Activated CD8-positive, alpha-beta memory T cell treated with anti-CD3 and anti-CD28 coated beads for 1 hour (primary cell): ENCODE results near the gene PGGHG.
"Not testable (repeated sequence)": the region's sequence is repeated elsewhere in the genome, so short reads cannot be mapped to it uniquely, and the experiment has no call there.

Source experiments
- DNase-seq, 2 donors: peaks; one replicate each; pipeline ENCODE4 v3.0.0-alpha.2; 2020; ENCODE audit warnings: low read depth in 1 of 2; ENCODE audit errors: extremely low read depth in 1 of 2

The PGGHG gene

DNA sequence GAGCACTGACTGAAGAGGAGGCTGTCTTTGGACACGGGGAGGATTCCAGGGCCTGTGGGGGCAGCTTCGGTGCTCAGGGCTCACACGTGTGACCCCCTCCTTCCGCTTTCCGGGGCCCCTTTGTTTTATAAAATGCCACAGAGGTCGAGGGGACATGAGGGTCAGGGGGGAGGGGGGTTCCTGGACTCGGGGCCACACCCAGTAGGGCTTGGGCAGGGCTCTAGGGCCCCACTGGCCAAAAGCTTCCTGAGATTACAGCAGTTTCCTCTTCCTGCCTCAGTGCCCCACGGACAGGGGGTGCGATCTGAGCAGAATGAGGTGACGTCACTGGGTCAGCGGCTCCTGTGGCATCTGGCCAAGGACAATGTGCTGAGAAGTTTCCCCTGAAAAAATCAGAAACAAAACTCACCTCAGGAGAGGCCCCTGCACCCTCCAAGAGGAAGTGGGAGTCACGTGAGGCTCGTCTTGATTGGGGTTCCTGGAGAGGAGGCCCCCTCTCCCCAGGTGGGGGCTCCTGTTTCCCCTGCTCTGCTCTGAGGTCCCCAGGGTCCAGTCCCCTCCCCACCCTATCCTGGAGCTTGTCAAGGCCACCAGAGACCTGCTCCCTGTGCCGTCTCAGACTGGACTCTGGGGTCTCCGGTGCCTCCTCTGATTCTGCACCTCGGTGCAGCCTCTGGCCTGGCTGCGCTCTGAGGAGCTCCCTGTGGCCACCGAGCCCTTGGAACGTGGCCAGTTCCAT, 38.1 kb downstream of the PGGHG start:
- peak in 1 of 2 donors; percentile 60 for DNase-seq

DNA sequence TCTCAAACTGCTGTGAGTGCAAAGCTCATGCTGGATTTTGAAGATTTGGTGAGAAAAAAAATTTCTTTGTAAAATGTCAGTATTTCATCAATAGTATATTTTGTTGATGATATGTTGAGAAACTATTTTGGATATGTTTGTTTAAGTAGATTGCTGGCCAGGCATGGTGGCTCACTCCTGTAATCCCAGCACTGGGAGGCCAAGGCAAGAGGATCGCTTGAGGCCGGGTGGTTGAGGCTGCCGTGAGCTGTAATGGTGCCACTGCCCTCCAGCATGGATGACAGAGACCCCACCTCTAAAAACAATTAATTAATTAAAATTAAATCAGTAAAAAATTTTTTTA, 38.6 kb downstream of the PGGHG start:
- DNase-seq = no peak

- no peak for DNase-seq
Measured at GRCh38 chr11:328012-328411, 39.1 kb downstream of the PGGHG start.

DNA sequence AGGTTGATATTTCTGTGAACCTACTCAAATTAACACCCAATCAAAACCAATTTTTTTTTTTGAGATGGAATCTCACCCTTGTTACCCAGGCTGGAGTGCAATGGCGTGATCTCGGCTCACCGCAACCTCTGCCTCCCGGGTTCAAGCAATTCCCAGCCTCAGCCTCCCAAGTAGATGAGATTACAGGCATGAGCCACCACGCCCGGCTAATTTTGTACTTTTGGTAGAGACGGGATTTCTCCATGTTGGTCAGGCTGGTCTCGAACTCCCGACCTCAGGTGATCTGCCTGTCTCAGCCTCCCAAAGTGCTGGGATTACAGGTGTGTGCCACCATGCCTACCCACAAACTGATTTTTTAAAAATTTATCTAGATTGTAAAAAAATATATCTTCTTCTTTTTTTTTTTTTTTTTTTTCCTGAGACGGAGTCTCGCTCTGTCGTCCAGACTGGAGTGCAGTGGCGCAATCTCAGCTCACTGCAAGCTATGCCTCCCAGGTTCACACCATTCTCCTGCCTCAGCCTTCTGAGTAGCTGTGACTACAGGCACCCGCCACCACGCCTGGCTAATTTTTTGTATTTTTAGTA, 39.7 kb downstream of the PGGHG start:
- DNase-seq = not testable (repeated sequence)

- no peak for DNase-seq
Measured at GRCh38 chr11:329886-330253, 40.9 kb downstream of the PGGHG start.

DNA sequence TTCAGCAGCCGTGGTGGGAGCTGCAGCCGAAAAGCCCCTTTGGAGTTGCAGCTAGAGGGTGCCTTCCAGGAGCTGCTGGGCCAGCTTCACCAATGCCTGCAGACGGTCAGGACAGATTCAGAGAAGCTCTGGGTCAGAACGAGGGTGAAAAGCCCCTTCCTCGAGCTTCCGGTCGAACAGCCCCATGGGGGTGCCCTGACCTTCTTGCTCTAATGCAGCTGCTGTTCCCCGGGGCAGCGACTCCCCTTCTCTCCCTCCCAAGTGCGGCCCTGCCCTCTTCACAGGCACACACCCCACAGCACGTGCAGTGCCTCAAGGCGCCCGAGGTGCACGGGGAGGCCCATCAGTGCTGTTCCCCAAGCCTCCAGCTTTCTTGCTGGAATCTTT, 41.4 kb downstream of the PGGHG start:
- DNase-seq = no peak

GRCh38 chr11:330694-331357, 41.9 kb downstream of the PGGHG start:
- no peak for DNase-seq

DNA sequence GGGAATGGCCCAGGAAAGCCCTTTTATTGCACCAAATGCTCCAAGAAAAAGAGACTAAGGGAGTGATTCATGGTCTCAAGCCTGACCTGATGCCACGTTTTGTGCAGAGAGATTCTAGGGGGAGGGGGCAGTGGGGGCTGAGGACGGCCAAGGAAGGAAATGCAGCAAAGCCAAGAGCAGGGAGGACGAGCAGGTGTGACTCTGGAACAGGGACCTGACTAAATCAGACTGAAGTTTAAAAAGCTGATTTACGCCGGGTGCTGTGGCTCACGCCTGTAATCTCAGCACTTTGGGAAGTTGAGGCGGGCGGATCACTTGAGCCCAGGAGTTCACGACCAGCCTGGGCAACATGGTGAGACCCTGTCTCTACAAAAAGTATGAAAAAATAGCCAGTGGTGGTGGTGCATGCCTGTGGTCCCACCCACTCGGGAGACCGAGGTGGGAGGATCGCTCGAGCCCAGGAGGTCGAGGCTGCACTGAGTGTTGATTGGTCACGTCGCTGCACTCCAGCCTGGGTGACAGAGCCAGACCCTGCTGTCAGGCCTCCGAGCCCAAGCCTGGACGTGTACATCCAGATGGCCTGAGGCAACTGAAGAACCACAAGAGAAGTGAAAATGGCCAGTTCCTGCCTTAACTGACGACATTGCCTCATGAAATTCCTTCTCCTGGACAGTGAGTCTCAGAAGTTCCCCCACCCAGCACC, 42.6 kb downstream of the PGGHG start:
- no peak for DNase-seq

GRCh38 chr11:332651-333480, 43.9 kb downstream of the PGGHG start:
- no peak for DNase-seq

GRCh38 chr11:333616-334263, 44.8 kb downstream of the PGGHG start:
- not testable (repeated sequence) for DNase-seq

GRCh38 chr11:334264-334994, 45.5 kb downstream of the PGGHG start:
- DNase-seq = no peak

DNA sequence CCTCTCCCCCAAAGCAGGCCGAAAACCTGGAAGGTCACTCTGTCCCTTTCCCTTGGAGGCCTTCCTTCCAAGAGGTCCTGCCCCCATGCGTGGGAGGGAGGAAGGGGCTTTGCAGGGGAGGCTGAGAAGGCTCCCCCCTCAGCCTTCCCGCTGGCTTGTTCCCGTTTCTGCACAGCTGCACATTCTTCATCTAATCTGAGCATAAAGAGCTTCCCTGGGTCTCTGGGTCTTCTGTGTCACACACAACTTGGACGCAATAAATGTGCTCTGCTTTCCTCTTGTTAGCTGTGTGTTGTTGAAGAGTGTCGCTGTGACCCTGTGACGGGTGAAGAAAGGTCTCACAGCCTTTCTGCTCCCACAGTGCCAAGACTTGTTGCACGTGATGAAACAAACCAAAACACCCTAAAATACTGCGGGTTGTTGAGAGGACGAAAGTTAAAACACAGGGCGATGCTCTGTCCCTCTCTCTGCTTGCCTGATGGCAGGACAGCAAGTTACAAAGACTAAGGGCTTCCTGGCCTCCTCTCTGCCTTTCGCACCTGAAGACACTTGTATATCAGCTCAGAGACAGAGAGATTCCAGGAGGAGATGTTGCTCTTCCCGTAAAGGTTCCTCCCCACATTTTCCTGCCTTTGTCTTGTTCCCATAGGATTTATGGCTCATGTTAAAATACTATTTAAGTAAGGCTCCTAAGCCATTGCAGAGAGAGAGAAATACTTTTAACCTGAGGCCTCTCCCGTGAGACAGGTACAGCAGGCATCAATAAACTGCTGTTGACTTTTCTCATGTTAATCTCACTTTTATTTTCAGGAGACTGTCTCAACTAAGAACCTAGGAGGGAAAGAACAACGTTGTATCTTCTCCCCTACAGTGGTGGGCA, 47.1 kb downstream of the PGGHG start:
- no peak for DNase-seq

DNA sequence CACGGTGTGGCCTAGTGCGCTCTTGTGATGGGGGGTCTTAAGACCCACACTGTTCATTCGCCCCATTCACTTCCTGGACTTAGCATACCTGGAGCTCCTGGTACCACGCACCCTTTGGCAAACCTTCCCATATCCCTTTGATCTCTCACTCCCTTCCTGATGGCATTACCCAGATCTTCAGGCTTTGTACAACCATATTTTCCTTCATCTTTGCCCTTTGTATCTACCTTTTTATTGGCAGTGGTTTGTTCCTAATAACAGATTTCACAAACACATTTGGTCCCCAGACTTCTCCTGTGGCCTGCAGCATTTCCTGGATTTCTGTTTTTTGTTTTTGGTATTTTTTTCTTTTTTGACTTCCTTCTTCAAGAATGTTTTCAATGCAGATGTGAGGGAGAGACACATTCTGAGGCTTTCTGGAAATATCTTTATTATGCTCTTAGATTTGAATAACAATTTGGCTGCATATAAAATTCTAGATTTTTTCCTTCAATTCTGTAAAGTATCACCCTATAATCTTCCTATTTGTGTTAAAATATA, 47.8 kb downstream of the PGGHG start:
- DNase-seq = no peak

DNA sequence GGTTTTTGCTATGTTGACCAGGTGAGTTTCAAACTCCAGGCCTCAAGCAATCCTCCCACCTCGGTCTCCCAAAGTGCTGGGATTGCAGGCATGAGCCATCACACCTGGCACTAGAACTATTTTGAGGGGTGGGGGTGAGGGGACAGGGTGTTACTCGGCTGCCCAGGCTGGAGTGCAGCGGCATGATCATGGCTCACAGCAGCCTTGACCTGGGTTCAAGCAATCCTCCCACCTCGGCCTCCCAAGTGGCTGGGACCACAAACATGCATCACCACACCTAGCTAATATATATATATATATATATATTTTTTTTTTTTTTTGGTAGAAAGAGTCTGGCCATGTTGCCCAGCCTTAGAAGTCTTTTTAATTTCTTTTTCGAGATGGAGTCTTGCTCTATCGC, 48.8 kb downstream of the PGGHG start:
- no peak for DNase-seq

DNA sequence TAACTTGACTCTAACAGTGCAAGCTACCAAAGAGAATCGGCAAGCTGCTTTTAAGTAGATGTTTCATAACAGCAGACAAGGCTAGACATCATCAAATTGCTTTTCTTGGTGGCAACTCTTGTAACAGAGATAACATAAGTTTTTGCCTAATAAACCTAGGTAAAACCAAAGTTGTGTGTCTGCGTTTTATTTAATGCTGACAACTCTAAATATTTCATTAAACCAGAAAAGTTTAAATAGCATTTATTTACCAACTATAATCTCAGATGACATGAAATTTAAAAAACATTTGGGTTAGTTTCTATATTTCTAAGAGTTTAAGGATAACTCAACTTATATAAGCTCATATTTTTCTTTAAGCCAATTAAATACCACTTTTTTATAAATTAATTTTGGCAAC, 51.0 kb downstream of the PGGHG start:
- DNase-seq = no peak

- DNase-seq = no peak
Measured at GRCh38 chr11:340539-341512, 51.9 kb downstream of the PGGHG start.

DNA sequence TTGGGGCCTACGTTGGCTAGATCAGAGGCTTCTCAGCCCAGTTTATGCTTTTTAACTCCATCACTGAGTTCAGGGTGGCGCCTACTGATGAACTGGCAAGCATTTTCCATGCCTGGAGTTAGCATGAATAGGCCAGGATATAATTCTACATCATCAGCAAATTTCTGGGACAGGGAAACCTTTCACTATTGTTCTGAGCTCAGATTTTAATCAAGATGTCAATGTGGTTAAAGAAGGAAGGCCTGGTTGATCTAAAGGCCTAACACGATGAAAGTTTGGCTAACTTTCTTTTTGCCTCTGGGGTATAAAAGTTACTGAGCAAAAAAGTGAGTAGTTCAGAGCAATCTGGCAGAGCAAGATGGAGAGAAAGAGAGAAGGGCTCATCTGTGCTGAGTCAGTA, 53.4 kb downstream of the PGGHG start:
- DNase-seq = no peak
